Osteocyte (in vitro differentiated cells): ENCODE results near the gene SCNN1A. TPM values are rescaled to one million over a fixed set of nuclear protein-coding genes. Genes with fewer than 3 reads are reported as not detected.
A peak's percentile ranks its signal among the peaks of the same experiment; 100 is the strongest.

Experiments
- DNase-seq: peaks from one replicate; pipeline ENCODE4 v3.0.0; 2021; ENCODE audit warnings: mixed read lengths; ENCODE audit not compliant: unreplicated experiment; ENCODE audit errors: extremely low spot score
- H3K27ac Mint-ChIP-seq: one replicate; pipeline ENCODE4 v1.8.0; 2021; ENCODE audit warnings: mild to moderate bottlenecking, mixed read lengths; ENCODE audit not compliant: unreplicated experiment
- H3K27me3 Mint-ChIP-seq: one replicate; pipeline ENCODE4 v1.8.0; 2021; ENCODE audit warnings: mixed read lengths; ENCODE audit not compliant: unreplicated experiment
- H3K36me3 Mint-ChIP-seq: one replicate; pipeline ENCODE4 v1.8.0; 2021; ENCODE audit warnings: mixed read lengths; ENCODE audit not compliant: unreplicated experiment
- H3K4me1 Mint-ChIP-seq: one replicate; pipeline ENCODE4 v1.8.0; 2021; ENCODE audit warnings: mixed read lengths; ENCODE audit not compliant: unreplicated experiment
- H3K4me3 Mint-ChIP-seq: one replicate; pipeline ENCODE4 v1.8.0; 2021; ENCODE audit warnings: mild to moderate bottlenecking, moderate library complexity, mixed read lengths; ENCODE audit not compliant: unreplicated experiment
- H3K9me3 Mint-ChIP-seq: one replicate; pipeline ENCODE4 v1.8.0; 2021; ENCODE audit warnings: mixed read lengths; ENCODE audit not compliant: unreplicated experiment
- CTCF ChIP-seq: fragments of 200-600 bp; sonication (generic); IDR thresholded peaks from 2 replicates; pipeline ENCODE4 v1.5.0; 2021; ENCODE audit warnings: antibody characterized with exemption, mild to moderate bottlenecking, moderate library complexity
- total RNA-seq: library from RNA; stranded (reverse); gene quantifications from 2 replicates; pipeline ENCODE4 v1.2.1, GENCODE V29; 2021

The SCNN1A gene
- total RNA-seq, 1 donor from 2014 or later, result 2.5 TPM

GRCh38 chr12:6368906-6369525 is 6.3 kb downstream of the SCNN1A start:
- H3K27ac Mint-ChIP-seq, result peak overlapping the region; percentile 54

GRCh38 chr12:6367969-6368892 is 7.1 kb downstream of the SCNN1A start:
- H3K4me3 Mint-ChIP-seq, result no peak overlapping the region
- no peaks in the 10 kb centered on the region for H3K36me3 Mint-ChIP-seq
- no peak for DNase-seq
- no peak overlapping the region for H3K27ac Mint-ChIP-seq
- TF ChIP-seq CTCF, result no peak
- H3K27me3 Mint-ChIP-seq, result no peaks in the 10 kb centered on the region
- no peaks in the 10 kb centered on the region for H3K9me3 Mint-ChIP-seq
- H3K4me1 Mint-ChIP-seq, result peaks cover 48% of the 10 kb centered on the region

More at GRCh38 chr12:6368906-6369525, 6.3 kb downstream of the SCNN1A start:
- H3K36me3 Mint-ChIP-seq, result no peaks in the 10 kb centered on the region
- no peaks in the 10 kb centered on the region for H3K27me3 Mint-ChIP-seq
- TF ChIP-seq CTCF, result no peak
- DNase-seq, result no peak
- no peak overlapping the region for H3K4me3 Mint-ChIP-seq
- H3K9me3 Mint-ChIP-seq, result no peaks in the 10 kb centered on the region
- peaks cover 54% of the 10 kb centered on the region for H3K4me1 Mint-ChIP-seq

GRCh38 chr12:6367065-6367968 is 8.0 kb downstream of the SCNN1A start:
- Mint-ChIP-seq H3K27ac (no peak overlapping the region), H3K36me3 (no peaks in the 10 kb centered on the region), H3K4me1 (peaks cover 43% of the 10 kb centered on the region), H3K4me3 (no peak overlapping the region), H3K9me3 (no peaks in the 10 kb centered on the region), H3K27me3 (no peaks in the 10 kb centered on the region)
- TF ChIP-seq CTCF, result peak; percentile 32
- no peak for DNase-seq

GRCh38 chr12:6364044-6364374 is 11.4 kb downstream of the SCNN1A start:
- Mint-ChIP-seq H3K27ac (no peak overlapping the region), H3K36me3 (no peaks in the 10 kb centered on the region), H3K27me3 (no peaks in the 10 kb centered on the region), H3K4me3 (no peak overlapping the region), H3K9me3 (no peaks in the 10 kb centered on the region), H3K4me1 (peaks cover 38% of the 10 kb centered on the region)
- no peak for DNase-seq
- no peak for TF ChIP-seq CTCF
